GM23338 (cell line): Measurements from ENCODE around the gene CMC1.

Source experiments
- EZH2 ChIP-seq: fragments of 200-600 bp; sonication (generic); IDR thresholded peaks from one replicate; pipeline ENCODE4 v1.8.0; 2017; ENCODE audit warnings: antibody characterized with exemption, mild to moderate bottlenecking, low read depth; ENCODE audit not compliant: unreplicated experiment
- JUNB ChIP-seq: IDR thresholded peaks from one replicate; pipeline ENCODE4 v1.6.1; 2016; ENCODE audit warnings: antibody characterized with exemption; ENCODE audit not compliant: unreplicated experiment
- POLR2AphosphoS5 ChIP-seq: IDR thresholded peaks from 2 replicates; pipeline ENCODE4 v1.6.1; 2016; ENCODE audit warnings: antibody characterized with exemption, low read depth
- ZNF331 ChIP-seq: fragments of 250-450 bp; sonication (Bioruptor Pico); IDR thresholded peaks from 2 replicates; pipeline ENCODE4 v1.5.0; 2020; ENCODE audit warnings: low read depth, mild to moderate bottlenecking, moderate library complexity
- TF ChIP-seq, protein P1 (sequence below), 2 experiments: fragments of 200-600 bp in 1 of 2; sonication (generic) in 1 of 2; conservative IDR thresholded peaks; 2 replicates each; pipeline versions ENCODE4 v1.5.1 to v1.6.1; 2016 to 2017; ENCODE audit warnings: antibody characterized with exemption in 2 of 2, low read depth in 2 of 2, mild to moderate bottlenecking in 2 of 2, moderate library complexity in 1 of 2
- TF ChIP-seq, protein P2 (sequence below): IDR thresholded peaks from 2 replicates; pipeline ENCODE4 v1.6.1; 2016; ENCODE audit warnings: antibody characterized with exemption

DNA sequence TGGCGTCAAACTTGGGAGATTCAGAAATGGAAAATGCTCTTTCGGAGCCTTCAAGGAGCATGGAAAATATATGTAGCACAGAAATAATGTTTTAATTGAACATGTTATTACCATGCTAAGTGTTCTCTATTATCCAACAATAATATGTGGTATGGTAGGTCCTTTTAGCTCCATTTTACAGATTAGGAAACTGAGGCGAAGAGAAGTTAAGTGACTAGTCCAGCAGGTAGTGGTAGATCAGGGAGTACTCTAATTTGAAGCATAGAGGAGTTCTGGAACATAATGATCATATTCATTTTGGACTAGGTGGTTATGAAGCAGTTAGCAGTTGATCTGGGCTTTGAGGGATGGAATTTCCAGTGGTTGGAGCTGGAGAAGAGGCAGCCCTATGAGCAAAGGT, 1.1 kb downstream of the CMC1 start:
- TF ChIP-seq, protein P1, sequence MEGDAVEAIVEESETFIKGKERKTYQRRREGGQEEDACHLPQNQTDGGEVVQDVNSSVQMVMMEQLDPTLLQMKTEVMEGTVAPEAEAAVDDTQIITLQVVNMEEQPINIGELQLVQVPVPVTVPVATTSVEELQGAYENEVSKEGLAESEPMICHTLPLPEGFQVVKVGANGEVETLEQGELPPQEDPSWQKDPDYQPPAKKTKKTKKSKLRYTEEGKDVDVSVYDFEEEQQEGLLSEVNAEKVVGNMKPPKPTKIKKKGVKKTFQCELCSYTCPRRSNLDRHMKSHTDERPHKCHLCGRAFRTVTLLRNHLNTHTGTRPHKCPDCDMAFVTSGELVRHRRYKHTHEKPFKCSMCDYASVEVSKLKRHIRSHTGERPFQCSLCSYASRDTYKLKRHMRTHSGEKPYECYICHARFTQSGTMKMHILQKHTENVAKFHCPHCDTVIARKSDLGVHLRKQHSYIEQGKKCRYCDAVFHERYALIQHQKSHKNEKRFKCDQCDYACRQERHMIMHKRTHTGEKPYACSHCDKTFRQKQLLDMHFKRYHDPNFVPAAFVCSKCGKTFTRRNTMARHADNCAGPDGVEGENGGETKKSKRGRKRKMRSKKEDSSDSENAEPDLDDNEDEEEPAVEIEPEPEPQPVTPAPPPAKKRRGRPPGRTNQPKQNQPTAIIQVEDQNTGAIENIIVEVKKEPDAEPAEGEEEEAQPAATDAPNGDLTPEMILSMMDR (conservative IDR thresholded peaks at IDR 0.05; ENCODE audit: low read depth in 2 of 2): no peak
- TF ChIP-seq, protein P2, sequence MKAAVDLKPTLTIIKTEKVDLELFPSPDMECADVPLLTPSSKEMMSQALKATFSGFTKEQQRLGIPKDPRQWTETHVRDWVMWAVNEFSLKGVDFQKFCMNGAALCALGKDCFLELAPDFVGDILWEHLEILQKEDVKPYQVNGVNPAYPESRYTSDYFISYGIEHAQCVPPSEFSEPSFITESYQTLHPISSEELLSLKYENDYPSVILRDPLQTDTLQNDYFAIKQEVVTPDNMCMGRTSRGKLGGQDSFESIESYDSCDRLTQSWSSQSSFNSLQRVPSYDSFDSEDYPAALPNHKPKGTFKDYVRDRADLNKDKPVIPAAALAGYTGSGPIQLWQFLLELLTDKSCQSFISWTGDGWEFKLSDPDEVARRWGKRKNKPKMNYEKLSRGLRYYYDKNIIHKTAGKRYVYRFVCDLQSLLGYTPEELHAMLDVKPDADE: no peak
- no peak for TF ChIP-seq POLR2AphosphoS5
- TF ChIP-seq EZH2: no peak
- no peak for TF ChIP-seq ZNF331 (CRISPR knock-in tag)
- no peak for TF ChIP-seq JUNB
